Activated CD4-positive, alpha-beta memory T cell treated with anti-CD3 and anti-CD28 coated beads, Interleukin-2, amount 10 ng/mL, durations not matched to agents 7 days and 5 days (primary cell): ENCODE measurements around the gene MAP4. TPM values are rescaled to one million over a fixed set of nuclear protein-coding genes. Genes with fewer than 3 reads are reported as not detected.

Experiments
- CTCF ChIA-PET: fragments of 350-600 bp; sonication (Branson Sonifier 250); formaldehyde crosslinking; loops from one replicate; lab custom pipeline; 2021; ENCODE audit warnings: antibody characterized with exemption, inconsistent platforms; lab: Charles Lee
- POLR2A ChIA-PET: fragments of 350-600 bp; sonication (Branson Sonifier 250); formaldehyde crosslinking; loops from one replicate; lab custom pipeline; 2021; ENCODE audit warnings: antibody characterized with exemption; lab: Charles Lee
- DNase-seq: peaks from one replicate; pipeline ENCODE4 v3.0.0-alpha.2; 2020
- H3K27ac Mint-ChIP-seq: one replicate; pipeline ENCODE4 v1.8.0; 2021; ENCODE audit warnings: mild to moderate bottlenecking, mixed read lengths
- H3K27me3 Mint-ChIP-seq: one replicate; pipeline ENCODE4 v1.8.0; 2021; ENCODE audit warnings: mixed read lengths
- H3K36me3 Mint-ChIP-seq: one replicate; pipeline ENCODE4 v1.8.0; 2021; ENCODE audit warnings: low read depth, mixed read lengths
- H3K4me1 Mint-ChIP-seq: one replicate; pipeline ENCODE4 v1.8.0; 2021; ENCODE audit warnings: mixed read lengths
- H3K4me3 Mint-ChIP-seq: one replicate; pipeline ENCODE4 v1.8.0; 2021; ENCODE audit warnings: mild to moderate bottlenecking, mixed read lengths
- H3K9me3 Mint-ChIP-seq: one replicate; pipeline ENCODE4 v1.8.0; 2021; ENCODE audit warnings: mixed read lengths
- total RNA-seq, 2 experiments: library from RNA; stranded (reverse); gene quantifications; one replicate each; pipeline ENCODE4 v1.2.3, GENCODE V29; 2021

MAP4 gene
- total RNA-seq, 2 experiments from 2014 or later, result 92.6 to 94.2 TPM

DNA sequence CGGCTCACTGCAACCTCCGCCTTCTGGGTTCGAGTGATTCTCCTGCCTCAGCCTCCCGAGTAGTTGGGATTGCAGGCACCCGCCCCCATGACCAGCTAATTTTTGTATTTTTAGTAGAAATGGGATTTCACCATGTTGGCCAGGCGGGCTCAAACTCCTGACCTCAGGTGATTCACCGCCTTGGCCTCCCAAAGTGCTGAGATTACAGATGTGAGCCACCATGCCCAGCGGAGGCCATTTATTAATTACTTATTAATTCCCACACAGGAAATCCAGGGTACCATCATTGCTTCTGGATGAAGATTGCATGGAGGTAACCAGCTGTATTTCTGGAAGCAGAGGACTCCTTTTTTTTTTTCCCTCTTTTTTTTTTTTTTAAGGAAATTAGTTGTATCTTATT, 37.8 kb downstream of the MAP4 start:
- no peak overlapping the region for H3K4me3 Mint-ChIP-seq
- POLR2A ChIA-PET, result no interaction called here
- no peak for DNase-seq
- H3K27ac Mint-ChIP-seq, result no peak overlapping the region
- no peaks in the 10 kb centered on the region for H3K27me3 Mint-ChIP-seq
- H3K36me3 Mint-ChIP-seq, result peaks cover 4% of the 10 kb centered on the region
- CTCF ChIA-PET, result no interaction called here
- peaks cover 4% of the 10 kb centered on the region for H3K4me1 Mint-ChIP-seq
- H3K9me3 Mint-ChIP-seq, result no peaks in the 10 kb centered on the region

- peaks cover 4% of the 10 kb centered on the region for H3K4me1 Mint-ChIP-seq
- ChIA-PET POLR2A (interaction anchor here (1.2 kb wide), 1 partner anchor 103 kb away, joined by 3 read pairs; no protein-coding TSS in a partner anchor), CTCF (no interaction called here)
- H3K27ac Mint-ChIP-seq, result no peak overlapping the region
- H3K27me3 Mint-ChIP-seq, result no peaks in the 10 kb centered on the region
- no peak for DNase-seq
- H3K9me3 Mint-ChIP-seq, result no peaks in the 10 kb centered on the region
- H3K4me3 Mint-ChIP-seq, result no peak overlapping the region
- H3K36me3 Mint-ChIP-seq, result peaks cover 4% of the 10 kb centered on the region
These were observed 40.0 kb downstream of the MAP4 start for GRCh38 chr3:47976135-47976732.

GRCh38 chr3:47974974-47975470, 41.2 kb downstream of the MAP4 start:
- H3K36me3 Mint-ChIP-seq, result peaks cover 4% of the 10 kb centered on the region
- H3K27me3 Mint-ChIP-seq, result no peaks in the 10 kb centered on the region
- H3K4me1 Mint-ChIP-seq, result peaks cover 4% of the 10 kb centered on the region
- POLR2A ChIA-PET, result no interaction called here
- no peak overlapping the region for H3K27ac Mint-ChIP-seq
- no peak overlapping the region for H3K4me3 Mint-ChIP-seq
- no peak for DNase-seq
- H3K9me3 Mint-ChIP-seq, result no peaks in the 10 kb centered on the region
- CTCF ChIA-PET, result interaction anchor here (1.0 kb wide), 1 partner anchor 15 kb away, joined by 3 read pairs; no protein-coding TSS in a partner anchor

DNA sequence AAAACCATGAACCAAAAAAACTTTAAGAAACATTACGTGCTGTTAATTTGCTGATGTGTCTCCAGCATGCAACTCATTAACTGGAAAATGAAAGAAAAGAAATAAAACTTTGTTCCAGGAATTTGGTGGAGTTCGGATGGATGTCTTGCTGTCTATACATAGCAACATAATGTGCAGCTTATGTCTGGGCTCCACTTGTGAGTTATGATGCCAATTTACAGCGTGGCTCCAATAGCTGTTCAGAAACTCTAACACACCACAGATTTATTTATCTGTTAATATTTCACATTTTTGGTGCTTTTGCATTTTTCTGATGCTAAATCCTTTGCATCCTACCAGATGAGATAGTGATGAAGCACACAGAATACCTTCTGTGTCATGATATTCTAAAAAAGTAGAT, 45.1 kb downstream of the MAP4 start:
- POLR2A ChIA-PET, result no interaction called here
- DNase-seq, result no peak
- H3K4me1 Mint-ChIP-seq, result peaks cover 7% of the 10 kb centered on the region
- H3K27ac Mint-ChIP-seq, result no peak overlapping the region
- CTCF ChIA-PET, result no interaction called here
- no peaks in the 10 kb centered on the region for H3K9me3 Mint-ChIP-seq
- peaks cover 4% of the 10 kb centered on the region for H3K36me3 Mint-ChIP-seq
- no peaks in the 10 kb centered on the region for H3K27me3 Mint-ChIP-seq
- no peak overlapping the region for H3K4me3 Mint-ChIP-seq

GRCh38 chr3:47964740-47965139, 51.5 kb downstream of the MAP4 start:
- Mint-ChIP-seq H3K27me3 (no peaks in the 10 kb centered on the region), H3K27ac (no peak overlapping the region), H3K4me1 (peaks cover 30% of the 10 kb centered on the region), H3K4me3 (no peak overlapping the region), H3K36me3 (no peaks in the 10 kb centered on the region), H3K9me3 (no peaks in the 10 kb centered on the region)
- no peak for DNase-seq
- POLR2A ChIA-PET, result no interaction called here
- CTCF ChIA-PET, result no interaction called here

GRCh38 chr3:47961815-47962606, 54.2 kb downstream of the MAP4 start:
- Mint-ChIP-seq H3K9me3 (no peaks in the 10 kb centered on the region), H3K36me3 (no peaks in the 10 kb centered on the region), H3K27ac (peak overlapping the region; percentile 50), H3K4me3 (no peak overlapping the region), H3K27me3 (no peaks in the 10 kb centered on the region), H3K4me1 (peaks cover 27% of the 10 kb centered on the region)
- ChIA-PET CTCF (interaction anchor here (0.6 to 3.7 kb wide), 5 partner anchors 19 to 1045 kb away, joined by 3 to 13 read pairs (median 3); no protein-coding TSS in a partner anchor), POLR2A (interaction anchor here (0.8 to 1.1 kb wide), 4 partner anchors 11 to 138 kb away, joined by 3 to 4 read pairs (median 4); no protein-coding TSS in a partner anchor)
- peak; percentile 59 for DNase-seq

- H3K27me3 Mint-ChIP-seq, result no peaks in the 10 kb centered on the region
- no peak overlapping the region for H3K4me3 Mint-ChIP-seq
- H3K9me3 Mint-ChIP-seq, result no peaks in the 10 kb centered on the region
- ChIA-PET CTCF (interaction anchor here (2.8 to 3.7 kb wide), 2 partner anchors 28 to 136 kb away, joined by 8 to 13 read pairs; no protein-coding TSS in a partner anchor), POLR2A (interaction anchor here (0.8 to 1.1 kb wide), 4 partner anchors 12 to 137 kb away, joined by 3 to 4 read pairs (median 4); no protein-coding TSS in a partner anchor)
- DNase-seq, result no peak
- H3K27ac Mint-ChIP-seq, result no peak overlapping the region
- H3K36me3 Mint-ChIP-seq, result no peaks in the 10 kb centered on the region
- peaks cover 27% of the 10 kb centered on the region for H3K4me1 Mint-ChIP-seq
These were observed 55.2 kb downstream of the MAP4 start for GRCh38 chr3:47961036-47961435.

DNA sequence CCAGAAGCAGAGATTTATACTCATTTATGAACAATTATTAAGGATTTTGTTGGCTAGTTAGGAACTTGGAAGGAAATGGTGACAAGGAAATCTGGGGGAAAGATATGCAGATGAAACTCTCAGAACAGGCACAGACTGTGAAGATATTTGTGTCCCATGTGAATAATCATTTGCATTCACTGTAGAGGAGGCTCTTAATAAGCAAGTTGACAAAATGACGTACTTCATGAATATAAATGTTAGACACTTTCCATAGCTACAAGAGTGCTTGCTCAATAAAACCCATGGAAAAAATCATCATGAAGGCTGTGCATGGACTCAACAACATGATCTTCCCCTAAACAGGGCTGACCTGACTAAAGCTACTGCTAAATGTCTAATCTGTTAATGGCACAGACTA, 59.7 kb downstream of the MAP4 start:
- CTCF ChIA-PET, result interaction anchor here (0.9 kb wide), 1 partner anchor 131 kb away, joined by 4 read pairs; no protein-coding TSS in a partner anchor

DNA sequence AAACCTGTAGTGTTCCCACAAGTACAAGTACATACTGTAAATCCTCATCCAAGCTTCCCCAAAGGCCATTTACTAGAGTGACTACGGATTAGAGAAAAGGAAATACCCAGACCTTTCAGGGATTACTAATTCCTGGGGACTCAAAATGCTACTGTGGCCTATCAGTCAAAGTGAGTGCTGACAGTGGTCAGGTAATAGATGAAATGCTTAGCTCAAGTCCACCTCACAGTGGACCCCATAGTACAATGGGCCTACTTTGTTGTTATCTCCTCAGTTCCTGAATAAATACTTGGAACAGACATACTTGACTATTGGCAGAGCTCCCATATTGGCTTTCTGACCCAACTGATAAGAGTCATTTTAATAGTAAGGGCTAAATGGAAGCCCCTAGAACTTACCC, 61.6 kb downstream of the MAP4 start:
- Mint-ChIP-seq H3K36me3 (no peaks in the 10 kb centered on the region), H3K27ac (no peak overlapping the region), H3K4me3 (no peak overlapping the region), H3K27me3 (no peaks in the 10 kb centered on the region), H3K9me3 (no peaks in the 10 kb centered on the region), H3K4me1 (no peaks in the 10 kb centered on the region)
- CTCF ChIA-PET, result interaction anchor here (0.7 kb wide), 1 partner anchor 44 kb away, joined by 3 read pairs; no protein-coding TSS in a partner anchor
- DNase-seq, result no peak
- POLR2A ChIA-PET, result no interaction called here

More for the DNA sequence above, 59.7 kb downstream of the MAP4 start:
- POLR2A ChIA-PET, result no interaction called here
- Mint-ChIP-seq H3K27ac (no peak overlapping the region), H3K4me1 (peaks cover 13% of the 10 kb centered on the region), H3K27me3 (no peaks in the 10 kb centered on the region), H3K36me3 (no peaks in the 10 kb centered on the region), H3K4me3 (no peak overlapping the region), H3K9me3 (no peaks in the 10 kb centered on the region)
- no peak for DNase-seq

GRCh38 chr3:47950453-47951169, 65.6 kb downstream of the MAP4 start:
- H3K4me1 Mint-ChIP-seq, result no peaks in the 10 kb centered on the region
- no peaks in the 10 kb centered on the region for H3K9me3 Mint-ChIP-seq
- no peaks in the 10 kb centered on the region for H3K36me3 Mint-ChIP-seq
- no peak for DNase-seq
- no peak overlapping the region for H3K27ac Mint-ChIP-seq
- POLR2A ChIA-PET, result no interaction called here
- CTCF ChIA-PET, result interaction anchor here (0.6 kb wide), 1 partner anchor 138 kb away, joined by 3 read pairs; no protein-coding TSS in a partner anchor
- H3K4me3 Mint-ChIP-seq, result no peak overlapping the region
- H3K27me3 Mint-ChIP-seq, result no peaks in the 10 kb centered on the region

- no peaks in the 10 kb centered on the region for H3K36me3 Mint-ChIP-seq
- H3K27ac Mint-ChIP-seq, result no peak overlapping the region
- DNase-seq, result no peak
- H3K9me3 Mint-ChIP-seq, result no peaks in the 10 kb centered on the region
- ChIA-PET CTCF (no interaction called here), POLR2A (no interaction called here)
- no peaks in the 10 kb centered on the region for H3K4me1 Mint-ChIP-seq
- H3K4me3 Mint-ChIP-seq, result no peak overlapping the region
- H3K27me3 Mint-ChIP-seq, result no peaks in the 10 kb centered on the region
These were observed 66.2 kb downstream of the MAP4 start for GRCh38 chr3:47949979-47950378.

GRCh38 chr3:47940232-47940631, 76.0 kb downstream of the MAP4 start:
- Mint-ChIP-seq H3K36me3 (no peaks in the 10 kb centered on the region), H3K4me1 (no peaks in the 10 kb centered on the region)

More at GRCh38 chr3:47940232-47940631, 76.0 kb downstream of the MAP4 start:
- H3K9me3 Mint-ChIP-seq, result no peaks in the 10 kb centered on the region
- no peak overlapping the region for H3K4me3 Mint-ChIP-seq
- DNase-seq, result no peak
- no peaks in the 10 kb centered on the region for H3K27me3 Mint-ChIP-seq
- ChIA-PET CTCF (interaction anchor here (0.9 kb wide), 1 partner anchor 11 kb away, joined by 3 read pairs; no protein-coding TSS in a partner anchor), POLR2A (no interaction called here)
- H3K27ac Mint-ChIP-seq, result no peak overlapping the region
